GM19239 (cell line): ENCODE results near the gene ANO4.

Experiments used
- DNase-seq: peaks from one replicate; pipeline ENCODE4 v3.0.0; 2011; ENCODE audit warnings: low spot score; ENCODE audit not compliant: insufficient read length
- FAIRE-seq: peaks from 2 replicates; lab custom pipeline; 2011; peaks lifted over from hg19 to GRCh38; lab: Jason Lieb, UNC

ANO4 gene

DNA sequence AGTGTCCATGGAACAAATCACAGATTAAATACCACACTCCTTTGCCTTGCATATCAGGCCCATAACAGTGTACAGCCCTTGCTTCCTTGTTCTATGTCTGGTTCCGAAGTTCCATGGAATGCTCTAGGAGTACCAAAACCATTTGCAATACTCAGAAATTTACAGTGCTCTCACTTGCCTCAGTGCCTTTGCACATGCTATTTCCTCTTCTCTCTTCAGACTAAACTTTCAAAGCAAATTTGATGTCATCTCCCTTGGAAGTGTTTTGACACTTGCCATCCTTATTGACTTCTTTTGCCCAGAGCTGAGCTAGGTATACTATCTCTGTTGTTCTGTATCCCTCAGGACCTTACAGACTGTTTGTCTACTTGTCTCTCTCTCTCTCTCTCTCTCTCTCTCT lies 6.1 kb downstream of the ANO4 start:
- no peak for DNase-seq
- no peak for FAIRE-seq

GRCh38 chr12:100801320-100801719 lies 6.7 kb downstream of the ANO4 start:
- DNase-seq (no peak), FAIRE-seq (no peak)

DNA sequence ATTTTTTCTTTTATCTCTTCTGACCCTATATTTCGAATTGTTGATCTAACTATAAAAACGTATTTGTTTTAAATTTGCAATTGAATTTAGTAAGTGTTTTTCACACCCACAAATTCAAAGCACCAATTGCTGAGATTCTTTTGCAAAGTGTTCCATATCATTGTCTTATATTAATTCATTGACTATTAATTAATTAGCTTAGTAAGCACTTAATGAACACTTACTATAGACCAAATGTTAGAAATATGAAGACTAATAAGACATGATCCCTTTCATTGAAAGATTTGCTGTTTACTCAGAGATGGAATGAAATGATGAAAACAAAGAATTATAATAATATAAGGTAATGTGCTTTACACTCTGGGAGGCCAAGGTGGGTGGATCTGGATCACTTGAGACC lies 14.2 kb downstream of the ANO4 start:
- DNase-seq (no peak), FAIRE-seq (no peak)

- DNase-seq = no peak
- FAIRE-seq = no peak
Measured at GRCh38 chr12:100820314-100820713, 25.7 kb downstream of the ANO4 start.

DNA sequence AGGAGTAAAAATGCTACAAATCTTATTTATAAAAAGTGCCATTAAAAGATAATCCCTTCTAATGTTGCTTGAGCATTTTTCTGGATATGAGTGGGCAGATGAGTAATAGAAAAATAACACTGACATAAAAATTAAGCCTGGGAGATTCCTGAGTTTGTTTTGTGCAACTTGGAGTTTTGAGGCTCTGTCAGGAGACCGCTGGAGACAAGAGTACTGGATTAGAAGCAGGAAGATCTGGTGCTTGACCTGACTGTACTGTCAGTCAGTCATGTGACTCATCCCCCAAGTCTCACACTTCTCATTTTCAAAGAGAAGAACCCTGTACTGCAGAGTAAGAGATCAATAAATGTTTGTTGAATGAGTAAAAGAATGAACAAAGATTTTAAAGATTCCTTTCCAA lies 29.4 kb downstream of the ANO4 start:
- no peak for DNase-seq
- FAIRE-seq = no peak

GRCh38 chr12:100824476-100824875 lies 29.9 kb downstream of the ANO4 start:
- DNase-seq (no peak), FAIRE-seq (no peak)

DNA sequence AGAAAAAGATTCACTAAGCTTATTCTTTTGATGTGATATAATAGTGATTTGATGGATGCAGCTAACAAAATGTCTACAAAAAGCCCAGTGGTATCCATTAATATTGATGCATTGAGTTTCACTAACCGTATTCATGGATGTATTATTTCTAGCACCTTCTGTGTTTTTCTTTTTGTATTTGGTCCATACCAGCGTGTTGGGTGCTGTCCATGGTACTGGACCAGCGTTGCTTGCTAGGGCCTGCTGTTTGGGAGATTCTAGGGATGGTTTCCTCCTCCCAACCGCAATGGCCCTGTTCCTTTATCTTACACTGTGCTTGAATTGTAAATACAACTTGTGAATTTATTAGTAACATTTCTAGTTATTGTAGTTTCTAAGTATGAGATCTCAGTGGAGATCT lies 31.7 kb downstream of the ANO4 start:
- FAIRE-seq = no peak
- DNase-seq = no peak

- DNase-seq = peak; percentile 7
- FAIRE-seq = no peak
Measured at GRCh38 chr12:100827901-100828520, 33.4 kb downstream of the ANO4 start.

DNA sequence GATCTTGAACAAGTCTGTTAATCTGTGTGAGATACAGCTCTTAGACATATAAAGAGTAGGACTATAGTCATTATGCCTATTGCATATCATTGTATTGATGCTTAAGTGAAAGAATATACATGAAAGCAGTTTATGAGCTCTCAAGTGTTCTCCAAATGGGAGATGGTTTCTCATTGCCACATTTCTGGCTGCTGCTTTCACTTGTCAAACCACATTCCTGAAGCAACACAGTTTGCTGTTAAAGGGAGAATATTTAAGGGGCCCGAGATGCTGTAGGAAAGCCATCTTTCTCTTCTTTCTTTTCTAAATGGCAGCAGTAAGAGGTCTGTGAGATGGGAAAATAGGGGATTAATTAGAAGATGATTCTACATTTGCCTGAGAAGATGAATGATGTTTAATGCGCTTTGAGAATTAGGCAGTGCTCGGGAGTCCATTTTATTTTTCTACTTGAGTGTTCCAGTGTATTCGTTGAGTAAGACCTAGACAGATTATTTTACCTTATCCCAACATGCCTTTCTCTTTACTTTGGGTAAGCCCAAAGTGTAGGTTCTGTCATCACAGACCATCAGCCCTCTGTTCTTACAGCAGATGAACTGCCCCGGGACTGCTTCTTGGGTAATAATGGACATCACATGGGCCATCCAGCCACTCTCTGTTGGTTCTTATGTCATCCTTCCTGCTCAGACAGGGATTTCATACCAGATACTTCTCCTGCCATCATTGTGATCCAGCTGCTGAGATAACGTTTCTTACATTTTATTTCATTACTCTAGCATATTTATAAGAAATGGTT lies 35.6 kb downstream of the ANO4 start:
- no peak for DNase-seq
- FAIRE-seq = no peak

DNA sequence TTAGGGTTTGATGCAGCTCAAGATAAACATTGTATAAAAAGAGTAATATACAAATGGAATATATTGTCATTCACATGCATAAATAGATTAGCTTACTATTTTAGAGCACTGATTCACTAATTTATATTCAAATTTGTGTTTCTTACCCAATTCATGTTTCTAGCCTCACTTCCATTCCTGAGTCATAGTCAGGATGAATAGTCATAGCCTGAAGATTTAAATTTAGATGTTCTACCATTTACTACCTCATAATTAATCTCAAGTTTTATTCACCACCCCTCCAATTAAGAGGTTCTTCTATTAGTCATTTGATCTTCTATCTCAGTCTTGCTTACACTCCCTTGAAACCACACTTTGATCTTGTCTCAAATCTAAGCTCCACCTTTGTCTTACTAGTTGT lies 38.7 kb downstream of the ANO4 start:
- FAIRE-seq (no peak), DNase-seq (no peak)

- DNase-seq (no peak), FAIRE-seq (no peak)
Measured at GRCh38 chr12:100840748-100841147, 46.2 kb downstream of the ANO4 start.

DNA sequence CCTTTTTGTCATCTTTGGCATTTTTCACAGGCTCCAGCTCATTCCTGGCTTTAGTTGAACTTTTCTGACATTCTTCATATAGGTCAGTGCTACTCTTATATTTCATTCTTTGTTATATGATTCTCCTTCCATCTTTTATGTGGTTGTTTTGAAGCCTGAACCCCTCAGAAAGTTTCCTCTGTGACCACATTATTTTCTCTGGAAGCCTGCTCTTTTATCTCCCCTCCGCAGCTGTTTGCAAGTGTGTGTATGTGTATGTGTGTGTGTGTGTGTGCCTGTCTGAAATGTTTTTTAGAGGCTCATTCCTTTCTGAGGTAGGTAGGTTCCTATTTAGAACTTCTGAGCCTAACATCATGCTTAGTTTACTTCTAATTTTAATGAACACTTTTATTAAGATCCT lies 47.6 kb downstream of the ANO4 start:
- no peak for FAIRE-seq

GRCh38 chr12:100843061-100843460 lies 48.5 kb downstream of the ANO4 start:
- FAIRE-seq = no peak
- DNase-seq = no peak

More for the DNA sequence above, 47.6 kb downstream of the ANO4 start:
- no peak for DNase-seq

- DNase-seq = no peak
- FAIRE-seq = no peak
Measured at GRCh38 chr12:100845095-100845494, 50.5 kb downstream of the ANO4 start.

GRCh38 chr12:100851637-100852036 lies 57.1 kb downstream of the ANO4 start:
- DNase-seq (no peak), FAIRE-seq (no peak)

DNA sequence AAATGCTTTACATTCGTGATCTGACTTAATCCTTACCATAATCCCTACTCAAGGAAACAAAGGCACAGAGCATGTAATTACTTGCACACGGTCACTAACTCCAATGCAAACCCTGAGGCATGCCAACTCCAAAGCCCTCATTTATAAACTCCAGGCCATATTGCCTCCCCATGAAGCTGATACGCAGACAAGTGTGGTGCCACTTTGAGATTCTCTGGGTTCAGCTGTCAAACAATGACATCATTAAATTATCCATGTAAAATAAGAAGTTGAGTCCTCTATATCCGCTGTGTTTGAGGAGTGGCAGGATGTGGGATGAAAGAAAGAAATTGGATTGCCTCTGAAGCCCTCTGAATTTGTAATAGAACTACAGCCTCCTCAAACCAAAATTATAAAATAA lies 62.8 kb downstream of the ANO4 start:
- FAIRE-seq (no peak), DNase-seq (no peak)

- FAIRE-seq = no peak
- DNase-seq = no peak
Measured at GRCh38 chr12:100857971-100858370, 63.4 kb downstream of the ANO4 start.

DNA sequence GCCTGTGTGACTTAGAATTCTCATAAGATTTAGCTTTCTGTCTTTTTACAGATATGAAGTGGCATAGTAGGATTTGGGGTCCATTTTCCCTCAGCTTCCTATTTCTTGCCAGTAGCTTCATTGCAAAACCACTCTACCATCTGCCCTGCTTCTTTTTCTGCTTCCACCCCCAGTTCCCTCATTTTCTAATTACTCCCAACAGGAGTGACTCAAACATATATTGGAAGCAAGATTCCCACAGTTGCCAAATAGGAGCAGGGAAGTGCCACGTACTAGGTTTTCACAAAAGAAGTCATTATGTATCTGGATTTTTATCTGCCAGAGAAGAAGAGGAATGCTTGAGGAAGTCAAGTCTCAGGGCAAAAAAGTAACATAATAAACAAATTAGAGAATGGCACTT lies 64.1 kb downstream of the ANO4 start:
- DNase-seq (no peak), FAIRE-seq (no peak)

DNA sequence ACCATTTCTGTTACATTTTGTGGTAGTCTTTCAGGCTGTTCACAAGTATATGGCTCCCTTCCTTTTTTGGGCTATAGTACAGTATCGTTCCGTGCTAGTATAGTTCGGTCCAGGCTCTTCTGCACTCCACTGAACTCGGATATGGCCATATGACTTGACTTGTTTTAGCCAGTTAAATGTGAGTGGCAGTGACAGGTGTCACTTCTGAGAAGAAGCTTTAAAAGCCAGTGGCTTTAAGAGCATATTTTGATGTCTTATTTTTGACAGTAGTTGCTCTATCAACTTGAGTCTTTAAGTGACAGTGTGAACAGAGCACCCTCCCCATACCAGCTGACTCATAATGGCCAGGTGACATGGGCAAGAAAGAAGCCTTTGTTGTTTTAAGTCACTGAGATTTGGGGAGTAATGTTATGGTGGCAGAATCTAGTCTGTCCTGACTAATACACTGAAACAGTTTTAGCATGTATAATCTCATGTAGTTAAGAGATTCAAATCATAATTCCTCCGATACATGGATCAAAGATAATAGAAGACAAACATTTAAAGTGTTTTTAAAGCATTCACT lies 64.6 kb downstream of the ANO4 start:
- DNase-seq (no peak), FAIRE-seq (no peak)

DNA sequence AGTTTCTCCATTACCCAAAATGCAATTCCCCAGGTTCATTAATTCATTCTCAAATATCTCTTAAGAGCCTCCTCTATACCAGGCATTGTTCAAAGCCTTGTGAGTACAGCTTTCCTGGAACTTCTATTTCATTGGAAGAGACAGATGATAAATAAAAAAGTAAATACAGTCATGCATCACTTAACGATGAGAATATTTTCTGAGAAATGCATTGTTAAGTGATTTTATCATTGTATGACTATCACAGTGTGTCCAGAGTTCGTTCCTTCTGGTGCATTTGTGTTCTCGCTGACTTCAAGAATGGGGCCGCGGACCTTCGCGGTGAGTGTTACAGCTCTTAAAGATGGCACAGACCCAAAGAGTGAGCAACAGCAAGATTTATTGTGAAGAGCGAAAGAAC lies 66.0 kb downstream of the ANO4 start:
- DNase-seq (no peak), FAIRE-seq (no peak)

DNA sequence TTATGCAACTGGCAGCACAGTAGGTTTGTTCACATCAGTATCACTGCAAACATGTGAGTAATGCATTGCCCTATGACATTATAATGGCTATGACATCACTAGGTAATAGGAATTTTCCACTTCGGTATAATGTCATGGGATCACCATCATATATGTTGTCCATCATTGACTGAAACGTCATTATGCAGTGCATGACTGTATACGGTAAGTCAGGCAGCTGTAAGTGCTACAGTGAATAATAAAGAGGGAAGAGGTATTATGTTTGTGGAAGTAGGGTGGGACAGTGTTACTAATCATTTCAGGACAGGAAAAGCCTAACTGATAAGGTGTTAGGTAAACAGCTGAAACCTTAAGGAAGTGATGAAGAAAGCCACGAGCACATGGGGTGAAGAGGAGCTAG lies 68.1 kb downstream of the ANO4 start:
- no peak for FAIRE-seq
- DNase-seq = no peak

- DNase-seq (no peak), FAIRE-seq (no peak)
Measured at GRCh38 chr12:100864366-100864765, 69.8 kb downstream of the ANO4 start.
